AG08396 (cell line): Measurements from ENCODE around the gene BIN1.

Experiments used
- DNase-seq: peaks from one replicate; pipeline ENCODE4 v3.0.0; 2012; ENCODE audit warnings: low spot score, mixed read lengths

The BIN1 gene

DNA sequence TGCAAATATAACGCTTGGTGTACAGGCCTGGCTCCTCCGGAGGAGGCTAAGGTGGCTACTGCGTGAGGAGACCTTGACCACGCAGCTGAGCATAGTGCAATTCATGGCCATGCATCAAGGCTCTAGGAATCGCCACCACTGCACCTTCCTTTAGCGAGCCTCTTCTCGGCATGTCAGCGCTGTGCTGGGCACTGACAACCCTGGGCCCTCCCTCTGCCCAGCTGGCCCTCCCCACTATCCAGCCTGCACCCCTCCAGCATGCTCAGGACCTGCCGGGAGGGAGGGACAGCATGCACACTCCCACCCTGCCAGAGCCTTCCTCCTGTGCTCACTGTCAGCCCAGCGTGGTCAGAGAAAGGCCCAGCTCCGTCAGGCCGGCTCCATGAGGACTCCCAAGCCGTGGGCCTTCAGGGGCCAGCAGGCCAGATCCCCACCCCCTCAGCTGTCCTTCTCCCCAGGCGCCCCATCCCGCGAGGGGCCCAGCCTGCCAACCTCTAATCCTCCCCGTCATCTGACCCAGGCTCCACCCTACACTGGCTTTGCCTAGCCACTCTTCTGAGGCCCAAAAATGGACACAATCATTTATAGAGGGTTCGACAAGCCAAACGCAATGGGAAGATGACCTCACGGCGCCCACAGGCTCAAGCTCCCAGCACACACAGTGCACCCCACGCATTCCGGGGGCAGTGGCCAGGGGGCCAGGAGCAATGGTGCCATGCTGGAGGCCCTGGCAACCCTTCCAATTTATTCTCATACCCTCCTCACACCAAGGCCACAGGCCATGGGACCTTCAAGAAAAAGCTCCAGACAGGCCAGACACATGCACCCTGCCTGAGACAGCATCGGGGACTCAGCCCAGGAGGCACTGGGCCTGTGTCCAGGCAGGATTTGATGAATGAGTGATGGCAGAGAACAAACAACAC is 3.5 kb downstream of the BIN1 start:
- DNase-seq = no peak

DNA sequence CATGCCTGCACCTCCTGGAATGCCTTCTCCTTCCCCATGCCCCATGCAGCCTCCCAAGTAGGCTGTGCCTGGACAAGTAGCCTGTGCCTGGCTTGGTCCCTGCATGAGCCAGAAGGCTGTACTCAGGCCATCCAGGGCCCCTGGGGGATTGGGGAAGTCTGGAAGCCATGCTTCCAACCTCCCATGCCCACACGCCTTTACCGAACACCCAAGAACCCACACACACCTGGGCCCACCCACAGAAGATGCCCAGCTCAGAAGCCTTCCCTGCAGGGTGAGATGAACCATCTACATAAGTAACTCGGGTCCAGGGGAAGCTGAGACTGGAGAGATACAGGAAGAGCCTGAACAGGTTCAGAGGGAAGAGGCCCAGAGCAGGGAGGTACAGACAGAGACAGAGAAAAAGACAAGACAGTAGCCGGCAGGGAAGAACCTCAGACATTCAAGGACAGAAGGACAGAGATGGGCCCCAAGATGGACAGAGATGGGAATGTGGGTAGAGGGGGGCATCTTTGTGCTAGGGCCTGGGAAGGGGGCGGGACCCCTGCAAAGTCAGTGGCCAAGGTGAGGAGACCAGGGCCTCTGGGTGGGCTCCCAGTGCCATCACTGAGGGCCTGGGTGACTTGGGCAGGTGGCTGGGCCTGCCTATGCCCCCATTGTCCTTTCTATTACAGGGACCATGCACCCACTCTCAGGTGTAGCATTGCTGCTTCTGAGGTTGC is 4.3 kb downstream of the BIN1 start:
- no peak for DNase-seq

GRCh38 chr2:127101756-127102477 is 5.0 kb downstream of the BIN1 start:
- no peak for DNase-seq

DNA sequence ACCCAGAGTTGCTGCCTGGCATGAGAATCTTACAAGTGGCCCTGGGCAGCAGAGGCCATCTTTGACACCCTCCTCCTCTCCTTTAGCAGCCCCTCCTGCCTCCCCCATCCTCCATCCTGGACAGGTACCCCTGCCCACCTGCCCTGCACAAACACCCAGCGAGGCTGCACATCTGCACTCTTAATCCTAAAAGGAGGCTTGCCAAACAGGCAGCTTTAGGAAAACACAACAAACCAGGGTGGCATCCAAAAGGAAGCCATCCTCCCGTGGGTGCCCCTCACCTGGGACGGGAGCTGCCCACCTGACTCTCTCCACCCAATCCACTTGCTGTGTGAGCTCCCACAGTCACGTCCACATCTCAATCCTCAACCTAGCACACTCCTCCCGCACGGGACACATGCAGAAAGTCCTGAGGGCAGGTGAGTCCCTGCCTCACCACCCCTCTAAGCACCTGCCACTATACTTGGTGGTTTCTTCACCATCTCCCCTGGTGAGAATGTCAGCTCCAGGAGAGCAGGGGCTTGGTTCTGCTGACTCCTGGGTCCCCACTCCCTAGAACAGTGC is 5.8 kb downstream of the BIN1 start:
- no peak for DNase-seq

DNA sequence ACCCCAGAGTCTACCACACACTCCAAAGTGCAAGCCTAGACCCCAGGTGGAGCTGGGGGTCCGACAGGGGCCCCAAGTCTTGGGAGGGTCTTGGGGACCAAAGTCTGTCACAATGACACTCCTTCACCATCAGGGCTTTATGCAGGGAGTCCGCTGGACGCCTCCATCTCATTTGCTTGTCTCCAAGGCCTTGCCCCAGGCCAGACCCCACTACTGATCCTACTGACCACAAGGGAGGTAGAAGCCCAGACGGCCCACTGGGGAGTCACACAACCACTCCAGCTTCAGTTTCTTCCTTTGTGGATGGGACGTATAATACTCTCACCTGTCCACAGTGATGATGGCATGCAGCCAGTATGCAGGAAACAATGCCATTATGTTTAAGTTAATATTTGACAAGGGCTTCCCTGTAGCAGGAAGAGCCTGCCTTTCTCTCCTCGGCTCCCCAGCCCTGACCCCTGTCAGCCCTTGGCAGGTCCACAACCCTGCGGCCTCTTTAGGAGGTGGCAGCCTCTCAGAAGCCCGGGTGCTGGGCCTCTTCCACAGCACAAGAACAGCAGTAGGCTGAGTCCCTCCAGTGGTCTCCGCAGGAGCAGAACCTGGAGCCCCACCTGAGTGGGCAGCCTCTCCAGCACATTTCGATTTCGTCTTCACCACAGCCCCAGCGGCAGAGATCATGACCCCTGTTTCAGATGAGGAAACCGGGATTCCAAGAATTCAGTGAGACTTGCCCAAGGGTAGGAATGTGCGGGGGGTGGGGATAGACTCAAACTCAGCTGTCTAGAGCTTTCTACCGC is 6.5 kb downstream of the BIN1 start:
- DNase-seq = peak; percentile 47

GRCh38 chr2:127098711-127099110 is 8.2 kb downstream of the BIN1 start:
- DNase-seq = no peak

DNA sequence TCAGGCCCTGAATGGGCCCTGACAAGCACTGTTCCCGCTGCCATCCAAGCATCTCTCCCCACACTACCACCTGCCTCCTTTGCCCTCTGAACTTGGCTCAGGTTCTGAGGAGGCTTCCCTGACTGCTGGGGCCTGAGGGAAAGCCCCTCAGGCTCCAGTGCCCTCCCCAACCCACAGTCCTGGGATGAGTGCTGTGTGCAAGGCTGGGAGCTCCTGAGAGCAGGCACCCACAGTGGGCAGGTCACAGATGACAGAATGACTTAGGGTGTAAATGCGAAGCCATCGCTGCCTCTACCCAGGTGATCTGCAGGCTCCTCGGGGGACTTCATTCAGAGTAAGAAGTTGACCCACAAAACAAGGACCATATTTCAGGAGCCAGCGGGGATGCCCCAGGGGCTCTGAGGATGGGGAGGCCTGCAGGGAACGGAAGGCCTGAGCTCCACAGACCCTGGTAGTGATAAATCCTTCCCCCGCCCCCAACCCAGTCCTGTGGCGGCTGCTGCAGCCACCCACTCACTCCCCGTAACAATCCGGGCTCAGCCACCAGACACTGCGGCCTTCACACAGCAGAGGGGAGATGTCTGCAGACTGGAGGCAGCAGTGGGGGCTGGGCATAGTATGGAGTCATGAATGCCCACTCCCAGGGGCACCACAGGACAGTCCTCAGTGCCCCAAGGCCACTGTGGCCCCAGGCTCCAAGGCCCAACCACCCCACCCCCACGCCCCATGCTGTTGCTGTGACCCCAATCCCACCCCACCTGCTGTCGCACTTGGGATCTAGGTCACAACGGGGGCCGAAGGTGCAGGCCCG is 8.9 kb downstream of the BIN1 start:
- no peak for DNase-seq

- no peak for DNase-seq
Measured at GRCh38 chr2:127097471-127097765, 9.5 kb downstream of the BIN1 start.

- no peak for DNase-seq
Measured at GRCh38 chr2:127096718-127097470, 10.1 kb downstream of the BIN1 start.

GRCh38 chr2:127096280-127096679 is 10.7 kb downstream of the BIN1 start:
- no peak for DNase-seq

DNA sequence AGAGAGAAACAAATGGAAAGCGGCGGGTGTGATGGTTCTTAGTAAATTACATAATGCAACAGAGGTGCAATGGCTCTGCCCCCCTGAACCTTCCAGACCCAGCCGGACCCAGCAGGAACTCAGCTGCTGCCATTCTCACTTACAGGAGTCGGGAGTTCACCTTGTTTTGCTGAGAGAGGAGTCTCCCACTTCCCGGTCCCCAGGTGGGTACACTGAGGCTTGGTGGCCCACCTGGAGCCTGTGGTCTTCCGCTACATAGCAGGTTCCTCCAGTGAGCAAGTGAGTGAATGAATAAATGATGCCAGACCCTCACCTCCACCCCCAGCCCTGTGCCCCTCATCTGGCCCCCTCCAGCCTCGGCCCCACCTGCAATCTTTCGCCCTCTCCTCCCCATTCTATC is 11.2 kb downstream of the BIN1 start:
- DNase-seq = no peak

- DNase-seq = no peak
Measured at GRCh38 chr2:127095367-127095641, 11.7 kb downstream of the BIN1 start.

DNA sequence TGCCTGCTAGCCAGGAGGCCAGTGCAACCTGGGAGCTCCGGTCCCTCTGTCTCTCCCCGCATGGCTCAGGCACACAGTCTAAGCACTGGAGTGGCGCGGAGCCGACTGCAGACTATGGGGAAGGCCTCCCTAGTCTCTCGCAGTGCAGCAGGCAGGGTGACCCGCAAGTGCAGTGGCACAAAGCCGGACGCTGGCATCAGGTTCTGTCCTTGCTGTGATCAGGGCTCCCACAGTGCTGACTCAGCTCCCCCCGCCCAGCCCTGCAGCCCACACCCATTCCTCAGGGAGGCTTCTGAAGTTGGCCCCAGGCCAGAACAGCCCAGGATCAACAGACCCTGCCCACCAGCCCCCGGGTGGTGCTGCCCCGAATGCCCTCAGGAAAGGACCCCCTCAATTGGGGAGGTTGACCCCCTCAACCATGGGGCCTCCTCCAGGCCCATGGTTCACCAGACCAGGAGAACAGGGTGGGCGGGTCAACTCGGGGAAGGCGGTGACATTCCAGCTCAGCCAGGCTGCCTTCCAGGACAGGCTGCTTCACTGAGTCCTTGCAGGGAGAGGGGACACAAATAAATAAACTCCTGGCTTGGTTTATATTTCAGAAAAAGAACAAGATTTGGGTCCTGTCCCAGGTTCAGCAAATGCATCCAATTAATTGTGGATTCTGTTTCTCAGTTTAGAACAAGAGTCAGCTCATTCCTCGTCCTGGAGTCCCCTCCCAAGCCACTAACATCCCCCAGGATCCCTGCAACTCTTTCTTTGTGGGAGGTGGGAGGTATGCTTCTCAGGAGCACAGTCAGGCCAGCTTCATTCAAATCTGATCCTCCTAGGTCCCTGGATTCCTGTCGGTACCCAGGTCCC is 12.2 kb downstream of the BIN1 start:
- DNase-seq = peak; percentile 80

GRCh38 chr2:127093648-127094210 is 13.2 kb downstream of the BIN1 start:
- no peak for DNase-seq

DNA sequence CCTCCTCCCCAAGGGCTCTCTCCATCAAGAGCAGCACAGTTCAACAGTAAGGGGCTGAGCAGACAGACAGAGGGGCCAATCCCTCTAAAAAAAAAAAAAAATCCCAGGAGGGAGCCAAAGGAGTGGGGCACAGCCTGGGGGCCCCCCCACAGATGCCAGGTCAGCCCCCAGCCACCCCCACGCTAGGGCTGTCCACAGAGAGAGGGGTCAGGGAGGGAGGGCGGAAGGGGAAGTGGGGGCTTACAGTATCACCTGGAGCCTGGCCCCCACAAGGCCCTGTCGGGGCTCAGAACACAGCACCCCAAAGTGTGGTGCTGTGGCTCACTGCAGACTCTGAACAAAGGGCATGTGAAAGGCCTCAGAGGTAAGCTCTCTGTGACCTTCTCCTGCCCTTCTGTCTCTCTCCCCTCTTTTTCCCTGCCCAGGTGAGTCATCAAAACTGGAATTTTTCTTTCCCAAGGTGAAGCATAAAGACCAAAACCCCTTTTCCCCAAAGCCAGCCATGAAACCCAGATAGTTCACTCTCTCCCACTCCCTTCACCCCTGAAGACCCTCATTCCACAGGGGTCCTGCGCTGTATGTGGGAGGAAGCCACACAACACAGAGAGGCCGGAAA is 13.9 kb downstream of the BIN1 start:
- DNase-seq = no peak

GRCh38 chr2:127092306-127092705 is 14.6 kb downstream of the BIN1 start:
- no peak for DNase-seq

DNA sequence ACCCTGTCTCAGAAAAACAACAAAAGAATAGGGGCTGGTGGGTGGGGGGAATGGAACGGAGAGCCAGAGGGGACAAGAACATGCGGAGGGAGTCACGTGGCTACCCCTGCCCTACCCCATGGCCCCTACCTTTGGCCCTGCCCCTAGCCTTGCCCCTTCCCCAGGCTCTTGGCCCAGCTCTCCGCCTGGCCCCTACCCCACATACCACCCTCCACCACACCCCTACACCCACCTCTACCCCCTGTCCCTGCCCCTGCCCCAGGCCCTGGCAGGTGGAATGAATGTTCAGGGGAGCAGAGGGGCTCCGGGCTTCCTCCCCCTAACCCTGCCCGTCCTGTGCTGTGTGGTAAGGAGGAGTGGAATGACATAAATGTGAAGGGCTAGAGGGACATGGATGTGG is 15.1 kb downstream of the BIN1 start:
- DNase-seq = no peak

DNA sequence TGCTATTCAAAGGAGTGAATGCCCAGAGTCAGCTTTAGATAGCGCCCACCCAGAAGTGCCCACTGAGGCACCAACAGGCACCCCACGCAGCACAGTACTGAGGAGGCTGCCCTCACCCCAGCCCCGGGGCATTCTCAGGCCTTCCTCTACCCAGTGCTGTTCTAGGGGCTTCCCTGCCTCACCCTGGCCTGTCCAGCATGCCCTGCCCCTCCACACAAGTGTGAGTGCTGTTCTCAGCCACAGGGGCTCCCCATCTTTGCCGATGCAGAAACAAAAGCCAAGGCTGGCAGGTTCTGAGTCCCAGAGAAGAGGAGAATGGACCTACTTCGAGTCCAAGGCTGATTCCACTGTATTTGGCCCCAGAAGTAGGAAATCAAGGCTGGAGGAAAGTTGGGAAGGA is 15.8 kb downstream of the BIN1 start:
- DNase-seq = no peak
